H1 (cell line): ENCODE results near the gene METTL25B. TPM values are rescaled to one million over a fixed set of nuclear protein-coding genes. Genes with fewer than 3 reads are reported as not detected.
A peak's percentile ranks its signal among the peaks of the same experiment; 100 is the strongest.

ENCODE experiments used
- CTCF ChIA-PET: fragments of 300-600 bp; sonication (Branson Sonifier 250); formaldehyde crosslinking; loops from one replicate; lab custom pipeline; 2021; ENCODE audit not compliant: partially characterized antibody; lab: Charles Lee
- POLR2A ChIA-PET: fragments of 300-600 bp; sonication (Branson Sonifier 250); formaldehyde crosslinking; loops from one replicate; lab custom pipeline; 2021; ENCODE audit warnings: inconsistent platforms; ENCODE audit not compliant: partially characterized antibody; lab: Charles Lee
- DNase-seq, 2 experiments: peaks; one replicate each; pipeline versions ENCODE4 v3.0.0 to v3.0.0-alpha.2; 2010 to 2022; ENCODE audit warnings: low spot score in 2 of 2, low read depth in 1 of 2, mixed read lengths in 1 of 2
- FAIRE-seq: peaks from 2 replicates; lab custom pipeline; 2011; peaks lifted over from hg19 to GRCh38; lab: Jason Lieb, UNC
- H2AFZ ChIP-seq: 2 replicates; pipeline ENCODE4 v1.8.1; 2012; ENCODE audit warnings: low read length, inconsistent platforms
- H2AK5ac ChIP-seq: 2 replicates; pipeline ENCODE4 v1.6.1; 2013; ENCODE audit warnings: low read depth, low read length
- H2BK120ac ChIP-seq: replicated peaks from 2 replicates; pipeline ENCODE3; 2013; ENCODE audit warnings: low read depth, low read length, inconsistent platforms
- H2BK12ac ChIP-seq: 2 replicates; pipeline ENCODE4 v1.6.1; 2013; ENCODE audit warnings: low read depth, low read length
- H2BK15ac ChIP-seq: 2 replicates; pipeline ENCODE4 v1.6.1; 2013; ENCODE audit warnings: low read length
- H2BK20ac ChIP-seq: 2 replicates; pipeline ENCODE4 v1.6.1; 2013; ENCODE audit warnings: low read length
- H2BK5ac ChIP-seq: 2 replicates; pipeline ENCODE4 v1.6.1; 2013; ENCODE audit warnings: low read depth, low read length
- H3K14ac ChIP-seq: 2 replicates; pipeline ENCODE4 v1.6.1; 2013; ENCODE audit warnings: inconsistent platforms; ENCODE audit not compliant: insufficient read length
- H3K18ac ChIP-seq: 2 replicates; pipeline ENCODE4 v1.6.1; 2013; ENCODE audit warnings: low read length; ENCODE audit errors: extremely low read depth
- H3K23ac ChIP-seq: 2 replicates; pipeline ENCODE4 v1.6.1; 2013; ENCODE audit warnings: inconsistent platforms; ENCODE audit not compliant: insufficient read length
- H3K23me2 ChIP-seq: 2 replicates; pipeline ENCODE4 v1.6.1; 2013; ENCODE audit warnings: low read depth, low read length
- H3K27ac ChIP-seq: 2 replicates; pipeline ENCODE4 v1.6.1; 2011; ENCODE audit warnings: low read depth, low read length, inconsistent platforms
- H3K27me3 ChIP-seq, 4 experiments: replicated peaks in 1 of 4; 1 replicate in 1 of 4; 2 replicates in 3 of 4; pipeline versions ENCODE4 v1.6.1 to v1.8.1; 2011 to 2013; ENCODE audit warnings: low read length in 3 of 4, mild to moderate bottlenecking in 3 of 4, inconsistent platforms in 2 of 4, mixed read lengths in 2 of 4, moderate library complexity in 1 of 4; ENCODE audit not compliant: control insufficient read depth in 3 of 4, insufficient read depth in 3 of 4; ENCODE audit errors: extremely low read depth in 1 of 4
- H3K36me3 ChIP-seq, 4 experiments: 2 replicates each; pipeline versions ENCODE4 v1.6.1 to v1.8.1; 2011 to 2013; ENCODE audit warnings: mild to moderate bottlenecking in 4 of 4, low read length in 3 of 4, moderate library complexity in 2 of 4, control low read depth in 1 of 4, inconsistent platforms in 1 of 4; ENCODE audit not compliant: insufficient read depth in 4 of 4, control insufficient read depth in 2 of 4
- H3K4ac ChIP-seq: replicated peaks from 2 replicates; pipeline ENCODE3; 2013; ENCODE audit warnings: low read length, low read depth, mixed read lengths, inconsistent platforms; ENCODE audit not compliant: insufficient read length
- H3K4me1 ChIP-seq, 4 experiments: replicated peaks in 1 of 4; 1 replicate in 1 of 4; 2 replicates in 3 of 4; pipeline versions ENCODE4 v1.6.1 to v1.8.1; 2011 to 2013; ENCODE audit warnings: low read length in 3 of 4, inconsistent platforms in 2 of 4, mixed read lengths in 1 of 4; ENCODE audit not compliant: insufficient read depth in 4 of 4, control insufficient read depth in 3 of 4
- H3K4me2 ChIP-seq, 2 experiments: 2 replicates each; pipeline versions ENCODE4 v1.6.1 to v1.8.1; 2011 to 2013; ENCODE audit warnings: low read depth in 2 of 2, low read length in 2 of 2, control low read depth in 1 of 2, inconsistent platforms in 1 of 2, mild to moderate bottlenecking in 1 of 2; ENCODE audit not compliant: insufficient read depth in 1 of 2
- H3K4me3 ChIP-seq, 4 experiments: fragments of 200-600, 300-600 bp in 1 of 4; sonication (generic), shearing (Covaris generic), sonication (Bioruptor Twin) in 1 of 4; 2 replicates each; pipeline versions ENCODE4 v1.5.1 to v1.8.1; 2011 to 2016; ENCODE audit warnings: low read length in 4 of 4, low read depth in 3 of 4, control low read depth in 2 of 4, inconsistent platforms in 2 of 4, mild to moderate bottlenecking in 2 of 4, mixed read lengths in 1 of 4, moderate library complexity in 1 of 4; ENCODE audit not compliant: insufficient read depth in 2 of 4; ENCODE audit errors: extremely low read depth in 1 of 4
- H3K56ac ChIP-seq: replicated peaks from 2 replicates; pipeline ENCODE3; 2013; ENCODE audit warnings: low read depth, mild to moderate bottlenecking, mixed read lengths, low read length, inconsistent platforms; ENCODE audit not compliant: insufficient read length
- H3K79me1 ChIP-seq: 2 replicates; pipeline ENCODE4 v1.6.1; 2013; ENCODE audit warnings: low read depth, low read length, control low read depth
- H3K79me2 ChIP-seq, 2 experiments: 2 replicates each; pipeline versions ENCODE4 v1.6.1 to v1.8.1; 2012 to 2013; ENCODE audit warnings: low read length in 2 of 2, mild to moderate bottlenecking in 2 of 2, inconsistent platforms in 1 of 2; ENCODE audit not compliant: insufficient read depth in 2 of 2, control insufficient read depth in 1 of 2
- H3K9ac ChIP-seq, 4 experiments: replicated peaks in 1 of 4; 1 replicate in 1 of 4; 2 replicates in 3 of 4; pipeline versions ENCODE4 v1.6.1 to v1.8.1; 2011 to 2013; ENCODE audit warnings: low read depth in 3 of 4, low read length in 3 of 4, control low read depth in 2 of 4, mild to moderate bottlenecking in 2 of 4, moderate library complexity in 2 of 4, inconsistent platforms in 1 of 4; ENCODE audit errors: extremely low read depth in 1 of 4
- H3K9me3 ChIP-seq, 2 experiments: 2 replicates each; pipeline versions ENCODE4 v1.6.1 to v1.8.1; 2012 to 2013; ENCODE audit warnings: mild to moderate bottlenecking in 2 of 2, moderate library complexity in 2 of 2, control low read depth in 1 of 2, inconsistent platforms in 1 of 2, low read depth in 1 of 2, low read length in 1 of 2, mixed read lengths in 1 of 2; ENCODE audit not compliant: insufficient read depth in 2 of 2
- H4K20me1 ChIP-seq, 2 experiments: replicated peaks in 1 of 2; 2 replicates each; pipeline versions ENCODE3 to v1.8.1; 2011 to 2013; ENCODE audit warnings: inconsistent platforms in 2 of 2, low read length in 2 of 2, mild to moderate bottlenecking in 1 of 2; ENCODE audit not compliant: insufficient read depth in 2 of 2, control insufficient read depth in 1 of 2
- H4K5ac ChIP-seq: 2 replicates; pipeline ENCODE4 v1.6.1; 2013; ENCODE audit warnings: low read length, low read depth, mixed read lengths, inconsistent platforms; ENCODE audit not compliant: insufficient read length
- H4K8ac ChIP-seq: 2 replicates; pipeline ENCODE4 v1.8.0; 2013; ENCODE audit warnings: mild to moderate bottlenecking, moderate library complexity, low read length, inconsistent platforms; ENCODE audit not compliant: insufficient read depth; ENCODE audit errors: extremely low read depth
- H4K91ac ChIP-seq: replicated peaks from 2 replicates; pipeline ENCODE3; 2013; ENCODE audit warnings: low read length, mixed read lengths, inconsistent platforms; ENCODE audit not compliant: insufficient read length
- BRCA1 ChIP-seq: IDR thresholded peaks from 2 replicates; pipeline ENCODE4 v1.6.1; 2012; ENCODE audit warnings: low read depth, low read length, improper control_type of control experiment
- CTBP2 ChIP-seq: IDR thresholded peaks from 2 replicates; pipeline ENCODE4 v1.7.0; 2011; ENCODE audit warnings: borderline replicate concordance, mild to moderate bottlenecking, moderate library complexity, mixed read lengths, low read length; ENCODE audit not compliant: insufficient read depth, insufficient read length
- FOSL1 ChIP-seq: IDR thresholded peaks from 2 replicates; pipeline ENCODE4 v1.6.1; 2011; ENCODE audit warnings: mild to moderate bottlenecking, low read depth, low read length, moderate library complexity; ENCODE audit not compliant: insufficient read depth
- RBBP5 ChIP-seq: IDR thresholded peaks from 2 replicates; pipeline ENCODE4 v1.7.1; 2012; ENCODE audit warnings: low read depth, mild to moderate bottlenecking, inconsistent platforms, low read length, moderate library complexity, borderline replicate concordance
- RXRA ChIP-seq: IDR thresholded peaks from 2 replicates; pipeline ENCODE4 v1.6.1; 2011; ENCODE audit warnings: low read depth, mild to moderate bottlenecking, low read length, moderate library complexity; ENCODE audit not compliant: insufficient read depth
- SP1 ChIP-seq: IDR thresholded peaks from 2 replicates; pipeline ENCODE4 v1.6.1; 2011; ENCODE audit warnings: low read depth, low read length
- SRF ChIP-seq: IDR thresholded peaks from 2 replicates; pipeline ENCODE4 v1.6.1; 2011; ENCODE audit warnings: mild to moderate bottlenecking, low read depth, low read length, moderate library complexity
- TCF12 ChIP-seq: IDR thresholded peaks from 2 replicates; pipeline ENCODE4 v1.6.1; 2011; ENCODE audit warnings: low read depth, mild to moderate bottlenecking, low read length
- WGBS, 2 experiments: shearing (Covaris generic) in 1 of 2; methylation state at CpG; one replicate each; pipeline versions ENCODE4 v1.1.6 to v1.1.7; 2013 to 2015; ENCODE audit warnings: low lambda C conversion rate in 2 of 2, mixed read lengths in 2 of 2, inconsistent platforms in 1 of 2, low coverage in 1 of 2, missing lambda C conversion rate in 1 of 2; ENCODE audit not compliant: insufficient replicate concordance in 2 of 2, insufficient coverage in 1 of 2, insufficient read length in 1 of 2; ENCODE audit errors: extremely low coverage in 1 of 2, missing lambda C conversion rate in 1 of 2; 5-methylcytosine and 5-hydroxymethylcytosine counted together
- polyA plus RNA-seq, 7 experiments: library from polyadenylated mRNA; depleted of rRNA in 3 of 7; stranded (reverse) in 5 of 7; unstranded in 2 of 7; fragments of >200 nt in 5 of 7; fragments of 200-250 nt in 2 of 7; gene quantifications; 1 replicate in 5 of 7; 2 replicates in 1 of 7; 4 replicates in 1 of 7; pipeline versions ENCODE4 v1.2.1 to v1.2.3, GENCODE V29; 2011 to 2013; ENCODE audit warnings: missing spikeins in 2 of 7, mixed read lengths in 2 of 7
- total RNA-seq: library from RNA; stranded (reverse); fragmentation: NEBNext Ultra II Directional; extraction: Animal tissue kit (Norgen Biotek cat#: 25700); gene quantifications from 2 replicates; pipeline ENCODE4 v1.2.1, GENCODE V29; 2021
- TF ChIP-seq, protein P1 (sequence below): IDR thresholded peaks from 2 replicates; pipeline ENCODE4 v1.6.1; 2011; ENCODE audit warnings: low read depth, mild to moderate bottlenecking, low read length; ENCODE audit not compliant: insufficient read depth
- TF ChIP-seq, protein P2 (sequence below): IDR thresholded peaks from 2 replicates; pipeline ENCODE4 v1.6.1; 2012; ENCODE audit warnings: inconsistent platforms

The METTL25B gene
- total and polyA plus RNA-seq, 2 of the 8 experiments (the other 6 are each of a cell fraction or from before 2014, with no cell fraction given) = 28.4 to 30.1 TPM

DNA sequence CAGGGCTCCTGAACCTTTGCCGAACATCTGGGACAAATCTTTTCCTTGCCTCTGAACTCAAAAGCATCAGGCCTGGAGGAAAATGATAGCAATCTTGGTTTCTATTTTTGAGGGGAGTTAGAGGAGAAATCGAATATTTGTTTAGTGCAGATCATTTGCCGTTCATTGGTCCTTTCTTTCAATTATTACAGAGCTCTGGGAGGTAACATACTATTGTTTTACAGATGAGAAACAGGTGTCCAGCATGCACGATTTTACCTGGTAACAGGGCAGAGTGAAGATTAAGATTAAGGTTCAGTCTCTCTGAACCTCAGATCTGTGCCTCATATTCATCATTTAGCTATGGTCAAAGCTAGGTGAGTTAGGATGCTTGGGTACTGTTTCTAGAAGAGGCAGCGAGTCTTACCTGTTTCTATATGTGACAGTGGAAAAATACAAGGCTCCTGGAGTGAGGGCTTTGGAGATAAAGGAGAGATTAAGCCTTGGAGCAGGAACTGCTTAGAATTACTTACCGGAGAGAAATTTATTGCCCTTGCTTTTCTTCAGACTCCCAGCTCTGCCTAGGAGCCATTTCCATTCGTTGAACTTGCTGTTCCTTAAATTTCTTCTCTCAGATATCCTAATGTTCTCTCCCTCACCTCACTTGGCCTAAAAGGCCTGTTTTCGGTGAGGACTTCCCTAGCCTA is 40.5 kb downstream of the METTL25B start:
- no peak overlapping the region for H2BK20ac ChIP-seq
- peak overlapping the region; percentile 87 to 92 for H3K4me2 ChIP-seq
- no peak overlapping the region for H2AFZ ChIP-seq
- no peaks in the 10 kb centered on the region for H3K9me3 ChIP-seq
- POLR2A ChIA-PET = interaction anchor here (1.2 to 8.2 kb wide), 7 partner anchors 8 to 103 kb away, joined by 3 to 121 read pairs (median 12); partner anchors contain the start of genes HDGF, ISG20L2, METTL25B and MRPL24
- H3K9ac ChIP-seq = peak overlapping the region in 2 of 4 experiments; percentile 91 to 95; a peak in 1 of 7 replicates
- WGBS, 2 experiments = 68% methylated on average over 8 of the region's 8 CpGs; no CpG with 5 or more reads in 1 of the 2 experiments
- no peak overlapping the region for H3K56ac ChIP-seq
- no peak overlapping the region for H2BK12ac ChIP-seq
- H4K5ac ChIP-seq = no peak overlapping the region
- no peak for FAIRE-seq
- CTCF ChIA-PET = interaction anchor here (0.6 to 11.7 kb wide), 10 partner anchors 17 to 121 kb away, joined by 3 to 100 read pairs (median 4); partner anchors contain the start of genes ISG20L2 and METTL25B
- H3K23ac ChIP-seq = no peak overlapping the region
- H4K8ac ChIP-seq = no peak overlapping the region
- H3K79me2 ChIP-seq = peaks cover 35 to 58% of the 10 kb centered on the region in 2 experiments
- peaks cover 16 to 18% of the 10 kb centered on the region in 2 experiments for H4K20me1 ChIP-seq
- no peak overlapping the region for H3K4ac ChIP-seq
- H4K91ac ChIP-seq = no peak overlapping the region
- H3K79me1 ChIP-seq = peaks cover 13% of the 10 kb centered on the region
- H2AK5ac ChIP-seq = no peak overlapping the region
- H3K27me3 ChIP-seq = no peaks in the 10 kb centered on the region
- no peak overlapping the region for H3K27ac ChIP-seq
- H3K36me3 ChIP-seq = peaks cover 0 to 17% (median 2%) of the 10 kb centered on the region in 4 experiments; a peak in 3 of 8 replicates
- H3K14ac ChIP-seq = no peak overlapping the region
- peaks cover 11% of the 10 kb centered on the region for H3K23me2 ChIP-seq
- H2BK5ac ChIP-seq = no peak overlapping the region
- H3K18ac ChIP-seq = no peak overlapping the region
- no peak for DNase-seq
- H3K4me1 ChIP-seq = peaks cover 0 to 16% (median 6%) of the 10 kb centered on the region in 4 experiments; a peak in 5 of 7 replicates
- H2BK120ac ChIP-seq = no peak overlapping the region
- H3K4me3 ChIP-seq = peak overlapping the region; percentile 67 to 97 (median 86)
- no peak overlapping the region for H2BK15ac ChIP-seq
- TF ChIP-seq SRF = no peak
- no peak for TF ChIP-seq SP1
- TF ChIP-seq, protein P1, sequence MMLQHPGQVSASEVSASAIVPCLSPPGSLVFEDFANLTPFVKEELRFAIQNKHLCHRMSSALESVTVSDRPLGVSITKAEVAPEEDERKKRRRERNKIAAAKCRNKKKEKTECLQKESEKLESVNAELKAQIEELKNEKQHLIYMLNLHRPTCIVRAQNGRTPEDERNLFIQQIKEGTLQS = no peak
- TF ChIP-seq, protein P2, sequence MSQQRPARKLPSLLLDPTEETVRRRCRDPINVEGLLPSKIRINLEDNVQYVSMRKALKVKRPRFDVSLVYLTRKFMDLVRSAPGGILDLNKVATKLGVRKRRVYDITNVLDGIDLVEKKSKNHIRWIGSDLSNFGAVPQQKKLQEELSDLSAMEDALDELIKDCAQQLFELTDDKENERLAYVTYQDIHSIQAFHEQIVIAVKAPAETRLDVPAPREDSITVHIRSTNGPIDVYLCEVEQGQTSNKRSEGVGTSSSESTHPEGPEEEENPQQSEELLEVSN = no peak
- TF ChIP-seq FOSL1 = no peak
- TF ChIP-seq RXRA = no peak
- TF ChIP-seq RBBP5 = no peak
- TF ChIP-seq TCF12 = no peak
- no peak for TF ChIP-seq CTBP2
- no peak for TF ChIP-seq BRCA1
